A549 (cell line): ENCODE measurements around the gene FRS2. TPM values are rescaled to one million over a fixed set of nuclear protein-coding genes. Genes with fewer than 3 reads are reported as not detected.

Source experiments
- ATAC-seq, 2 experiments: fragments of 200-7000 bp in 1 of 2; fragments of >200 bp in 1 of 2; cut with Nextera tagmentation in 1 of 2; cut with Tn5 transposase in 1 of 2; 3 replicates each; pipeline versions ENCODE4 v1.8.0 to v1.9.1; 2018 to 2020; ENCODE audit warnings: mild to moderate bottlenecking in 1 of 2, moderate library complexity in 1 of 2
- CTCF ChIA-PET: fragments of 300-600 bp; sonication (Branson Sonifier 250); formaldehyde crosslinking; extraction: SDS; loops from one replicate; lab custom pipeline; 2021; ENCODE audit warnings: antibody characterized with exemption, inconsistent platforms; lab: Yijun Ruan, JAX
- POLR2A ChIA-PET: fragments of 350-600 bp; formaldehyde crosslinking; extraction: SDS; loops from one replicate; lab custom pipeline; 2021; ENCODE audit warnings: antibody characterized with exemption, inconsistent platforms; lab: Yijun Ruan, JAX
- DNase-seq, 2 experiments: peaks; one replicate each; pipeline versions ENCODE4 v3.0.0 to v3.0.0-alpha.2; 2011 to 2016; ENCODE audit warnings: low read depth in 1 of 2, low spot score in 1 of 2
- FAIRE-seq: peaks from 2 replicates; lab custom pipeline; 2011; peaks lifted over from hg19 to GRCh38; lab: Jason Lieb, UNC
- H3K27ac ChIP-seq, 2 experiments: fragments of >200 bp; sonication (Bioruptor Twin); formaldehyde crosslinking; 3 replicates each; pipeline ENCODE4 v1.5.1; 2016 to 2017
- H3K4me1 ChIP-seq: fragments of >200 bp; sonication (Bioruptor Twin); formaldehyde crosslinking; 3 replicates; pipeline ENCODE4 v1.6.1; 2016
- H3K4me2 ChIP-seq: fragments of >200 bp; sonication (Bioruptor Twin); formaldehyde crosslinking; 3 replicates; pipeline ENCODE4 v1.6.1; 2016
- H3K4me3 ChIP-seq: fragments of >200 bp; sonication (Bioruptor Twin); formaldehyde crosslinking; 3 replicates; pipeline ENCODE4 v1.5.1; 2016
- H3K9me3 ChIP-seq: fragments of >200 bp; sonication (Bioruptor Twin); formaldehyde crosslinking; 3 replicates; pipeline ENCODE4 v1.6.1; 2016
- CBX8 ChIP-seq: fragments of 200-600 bp; sonication (generic); IDR thresholded peaks from 2 replicates; pipeline ENCODE4 v1.6.1; 2016
- CHD2 ChIP-seq: fragments of 150-350 bp; IDR thresholded peaks from 2 replicates; pipeline ENCODE4 v1.6.1; 2014; ENCODE audit warnings: low read length; ENCODE audit not compliant: partially characterized antibody
- CHD4 ChIP-seq: fragments of 200-600 bp; sonication (generic); IDR thresholded peaks from 2 replicates; pipeline ENCODE4 v1.6.1; 2016; ENCODE audit warnings: antibody characterized with exemption, mild to moderate bottlenecking, borderline replicate concordance
- ESRRA ChIP-seq: fragments of 150-350 bp; IDR thresholded peaks from 2 replicates; pipeline ENCODE4 v1.6.1; 2014; ENCODE audit warnings: mild to moderate bottlenecking, low read length, borderline replicate concordance
- FOSB ChIP-seq: fragments of 250-450 bp; sonication (Bioruptor Pico); IDR thresholded peaks from 2 replicates; pipeline ENCODE4 v1.5.0; 2020; ENCODE audit warnings: mild to moderate bottlenecking, moderate library complexity
- GATA3 ChIP-seq: IDR thresholded peaks from 2 replicates; pipeline ENCODE4 v1.6.1; 2012; ENCODE audit warnings: borderline replicate concordance
- HEYL ChIP-seq: fragments of 250-450 bp; sonication (Bioruptor Pico); IDR thresholded peaks from 2 replicates; pipeline ENCODE4 v1.8.0; 2021; ENCODE audit warnings: mild to moderate bottlenecking, moderate library complexity
- HOXB5 ChIP-seq: fragments of 250-450 bp; sonication (Bioruptor Pico); IDR thresholded peaks from 2 replicates; pipeline ENCODE4 v1.5.0; 2020; ENCODE audit warnings: mild to moderate bottlenecking, moderate library complexity
- JUN ChIP-seq, 2 experiments: fragments of >200 bp; sonication (Bioruptor Twin); formaldehyde crosslinking; IDR thresholded peaks; 2 replicates in 1 of 2; 3 replicates in 1 of 2; pipeline ENCODE4 v1.6.1; 2016 to 2017
- JUNB ChIP-seq: fragments of >200 bp; sonication (Bioruptor Twin); formaldehyde crosslinking; IDR thresholded peaks from 2 replicates; pipeline ENCODE4 v1.6.1; 2016
- KDM5A ChIP-seq: fragments of 200-600 bp; sonication (generic); IDR thresholded peaks from 2 replicates; pipeline ENCODE4 v1.6.1; 2016; ENCODE audit warnings: antibody characterized with exemption, mild to moderate bottlenecking
- MAZ ChIP-seq: fragments of 150-350 bp; IDR thresholded peaks from 2 replicates; pipeline ENCODE4 v1.6.1; 2014; ENCODE audit warnings: antibody characterized with exemption, low read depth, low read length, borderline replicate concordance
- NPAS2 ChIP-seq: fragments of 250-450 bp; sonication (Bioruptor Pico); IDR thresholded peaks from 2 replicates; pipeline ENCODE4 v1.8.0; 2022; ENCODE audit warnings: mild to moderate bottlenecking, moderate library complexity, borderline replicate concordance
- RARB ChIP-seq: fragments of 250-450 bp; sonication (Bioruptor Pico); IDR thresholded peaks from 2 replicates; pipeline ENCODE4 v1.8.0; 2021; ENCODE audit warnings: mild to moderate bottlenecking, moderate library complexity
- RFX5 ChIP-seq: fragments of 450-650 bp; IDR thresholded peaks from 2 replicates; pipeline ENCODE4 v1.7.1; 2014; ENCODE audit warnings: antibody characterized with exemption, mild to moderate bottlenecking, moderate library complexity
- TFCP2L1 ChIP-seq: fragments of 250-450 bp; sonication (Bioruptor Pico); IDR thresholded peaks from 2 replicates; pipeline ENCODE4 v1.5.0; 2021; ENCODE audit warnings: mild to moderate bottlenecking
- TP53 ChIP-seq: fragments of 250-450 bp; sonication (Bioruptor Pico); IDR thresholded peaks from 2 replicates; pipeline ENCODE4 v1.5.0; 2021; ENCODE audit warnings: mild to moderate bottlenecking, moderate library complexity
- ZSCAN20 ChIP-seq: fragments of 250-450 bp; sonication (Bioruptor Pico); IDR thresholded peaks from 2 replicates; pipeline ENCODE4 v1.8.0; 2022; ENCODE audit warnings: mild to moderate bottlenecking, moderate library complexity
- WGBS: methylation state at CpG from one replicate; pipeline ENCODE4 v1.1.6; 2017; ENCODE audit errors: missing lambda C conversion rate; 5-methylcytosine and 5-hydroxymethylcytosine counted together
- polyA plus RNA-seq, 4 experiments: library from polyadenylated mRNA; depleted of rRNA in 3 of 4; stranded (reverse); fragments of >200 nt; fragmentation: RNase III in 1 of 4; extraction: RNeasy Plus Mini Kit Qiagen cat#74134 plus additional on column Dnase treatment in 1 of 4; gene quantifications; 2 replicates in 3 of 4; 3 replicates in 1 of 4; pipeline ENCODE4 v1.2.3, GENCODE V29; 2011 to 2017
- TF ChIP-seq, protein P1 (sequence below): fragments of >200 bp; sonication (Bioruptor Twin); formaldehyde crosslinking; IDR thresholded peaks from 2 replicates; pipeline ENCODE4 v1.6.1; 2016
- TF ChIP-seq, protein P2 (sequence below): fragments of 150-350 bp; IDR thresholded peaks from 2 replicates; pipeline ENCODE4 v1.6.1; 2014; ENCODE audit warnings: low read depth, mild to moderate bottlenecking, low read length
- TF ChIP-seq, protein P3 (sequence below): fragments of 450-650 bp; IDR thresholded peaks from 2 replicates; pipeline ENCODE4 v1.6.1; 2014; ENCODE audit warnings: antibody characterized with exemption
- TF ChIP-seq, protein P4 (sequence below): IDR thresholded peaks from 2 replicates; pipeline ENCODE4 v1.6.1; 2012; ENCODE audit warnings: low read depth, borderline replicate concordance
- TF ChIP-seq, protein P5 (sequence below): fragments of >200 bp; sonication (Bioruptor Twin); formaldehyde crosslinking; IDR thresholded peaks from 3 replicates; pipeline ENCODE4 v1.5.1; 2016
- TF ChIP-seq, protein P6 (sequence below): IDR thresholded peaks from 2 replicates; pipeline ENCODE4 v1.6.1; 2012
- TF ChIP-seq, protein P7 (sequence below): fragments of >200 bp; sonication (Bioruptor Twin); formaldehyde crosslinking; IDR thresholded peaks from 3 replicates; pipeline ENCODE4 v1.6.1; 2016

FRS2 gene
- polyA plus RNA-seq, 2 of the 4 experiments (the other 2 are of a cell fraction): 14.9 to 28.6 TPM

DNA sequence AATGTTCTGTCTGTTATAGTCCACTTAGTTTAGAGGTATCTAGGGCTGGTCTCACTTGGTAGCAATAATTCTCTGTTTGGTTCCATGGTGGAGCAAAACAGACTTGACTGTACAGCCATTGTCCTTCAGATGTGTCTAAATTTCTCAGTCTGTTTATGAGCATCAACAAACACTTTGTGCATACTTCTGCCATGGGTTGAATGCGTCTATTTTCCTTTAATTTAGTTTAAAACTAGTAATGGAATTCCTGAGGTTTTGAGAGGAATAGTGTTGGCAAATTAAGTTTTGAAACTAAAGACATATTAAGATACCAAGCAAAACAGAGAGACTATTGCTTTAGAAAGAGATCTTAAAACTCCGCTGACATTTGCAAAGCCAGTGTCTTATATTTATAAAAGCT, 22.6 kb downstream of the FRS2 start (continued):
- no peak for TF ChIP-seq TFCP2L1 (CRISPR knock-in tag)
- no peak for TF ChIP-seq CHD4

DNA sequence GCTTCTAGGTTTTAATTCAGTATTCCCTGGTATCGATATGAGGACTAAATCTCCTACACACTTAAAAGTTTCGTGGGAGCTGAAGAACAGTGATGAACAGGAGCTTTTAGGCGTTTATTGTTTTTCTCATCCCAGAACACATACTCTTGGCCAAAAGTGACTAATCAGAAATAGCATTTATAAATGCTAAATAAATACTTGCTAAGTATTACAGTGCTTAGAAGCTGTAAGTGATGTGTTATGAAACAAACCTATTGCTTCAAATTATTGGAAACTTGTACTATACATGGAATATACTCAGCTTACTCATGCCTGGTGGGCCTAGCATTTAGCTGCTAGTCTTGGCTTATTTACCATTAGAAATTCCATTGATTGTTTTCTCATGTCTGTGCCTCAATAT, 24.9 kb downstream of the FRS2 start:
- FAIRE-seq (no peak), DNase-seq (no peak), ATAC-seq (no peak)
- Histone ChIP-seq H3K9me3 (no peaks in the 10 kb centered on the region), H3K4me3 (no peak overlapping the region), H3K4me1 (peaks cover 25% of the 10 kb centered on the region), H3K27ac (no peak overlapping the region), H3K4me2 (no peak overlapping the region)
- TF ChIP-seq ZSCAN20 (CRISPR knock-in tag) (no peak), JUNB (no peak), GATA3 (no peak), TP53 (CRISPR knock-in tag) (no peak), RFX5 (no peak)
- TF ChIP-seq, protein P1, sequence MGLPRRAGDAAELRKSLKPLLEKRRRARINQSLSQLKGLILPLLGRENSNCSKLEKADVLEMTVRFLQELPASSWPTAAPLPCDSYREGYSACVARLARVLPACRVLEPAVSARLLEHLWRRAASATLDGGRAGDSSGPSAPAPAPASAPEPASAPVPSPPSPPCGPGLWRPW: no peak
- TF ChIP-seq, protein P2, sequence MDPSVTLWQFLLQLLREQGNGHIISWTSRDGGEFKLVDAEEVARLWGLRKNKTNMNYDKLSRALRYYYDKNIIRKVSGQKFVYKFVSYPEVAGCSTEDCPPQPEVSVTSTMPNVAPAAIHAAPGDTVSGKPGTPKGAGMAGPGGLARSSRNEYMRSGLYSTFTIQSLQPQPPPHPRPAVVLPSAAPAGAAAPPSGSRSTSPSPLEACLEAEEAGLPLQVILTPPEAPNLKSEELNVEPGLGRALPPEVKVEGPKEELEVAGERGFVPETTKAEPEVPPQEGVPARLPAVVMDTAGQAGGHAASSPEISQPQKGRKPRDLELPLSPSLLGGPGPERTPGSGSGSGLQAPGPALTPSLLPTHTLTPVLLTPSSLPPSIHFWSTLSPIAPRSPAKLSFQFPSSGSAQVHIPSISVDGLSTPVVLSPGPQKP: no peak
- ChIA-PET CTCF (interaction anchor here (0.7 to 3.5 kb wide), 6 partner anchors 8 to 75 kb away, joined by 3 to 11 read pairs (median 3); no protein-coding TSS in a partner anchor), POLR2A (no interaction called here)
- WGBS: 61% methylated on average over 3 of the region's 3 CpGs

DNA sequence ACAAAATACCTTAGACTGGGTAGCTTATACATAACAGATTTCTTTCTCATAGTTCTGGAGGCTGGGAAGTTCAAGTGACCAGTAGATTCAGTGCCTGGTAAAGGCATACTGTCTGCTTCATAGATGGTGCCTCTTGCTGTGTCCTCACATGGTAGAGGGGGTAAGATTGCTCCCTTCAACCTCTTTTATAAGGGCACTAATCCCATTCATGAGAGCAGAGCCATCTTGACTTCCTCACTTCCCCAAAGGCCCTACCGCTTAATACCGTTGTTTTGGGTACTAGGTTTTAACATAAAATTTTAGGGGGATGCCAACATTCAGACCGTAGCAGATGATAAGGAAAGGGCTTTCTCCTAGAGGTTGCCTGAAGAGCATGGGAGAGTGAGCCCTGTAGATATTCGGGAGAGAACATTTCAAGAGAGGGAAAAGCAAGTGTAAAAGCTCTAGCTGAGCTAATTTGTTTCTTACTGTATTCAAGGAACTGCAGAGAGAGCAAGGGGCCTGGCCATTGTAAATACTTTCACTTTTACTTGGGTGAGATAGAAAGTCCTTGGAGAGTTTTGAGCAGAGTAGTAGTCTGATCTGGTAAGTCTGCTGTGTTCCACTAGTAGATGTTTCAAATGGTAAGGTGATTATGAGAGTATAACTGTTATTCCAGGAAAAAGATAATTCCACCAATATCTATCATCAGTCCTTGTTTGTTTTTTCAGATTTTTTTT, 27.3 kb downstream of the FRS2 start:
- DNase-seq (no peak), FAIRE-seq (no peak), ATAC-seq (peak; percentile 33 to 35; a peak in 4 of 6 replicates)
- Histone ChIP-seq H3K4me1 (peaks cover 49% of the 10 kb centered on the region), H3K9me3 (no peaks in the 10 kb centered on the region), H3K4me2 (peak overlapping the region; percentile 11; the same call in 2 of the 3 replicates), H3K27ac (peak overlapping the region in 1 of 2 experiments; percentile 14; a peak in 1 of 6 replicates), H3K4me3 (no peak overlapping the region)
- 92% methylated on average over 4 of the region's 4 CpGs for WGBS
- CTCF ChIA-PET: interaction anchor here (1.0 to 3.5 kb wide), 3 partner anchors 14 to 73 kb away, joined by 3 to 11 read pairs (median 4); no protein-coding TSS in a partner anchor
- POLR2A ChIA-PET: no interaction called here
- TF ChIP-seq, protein P3, sequence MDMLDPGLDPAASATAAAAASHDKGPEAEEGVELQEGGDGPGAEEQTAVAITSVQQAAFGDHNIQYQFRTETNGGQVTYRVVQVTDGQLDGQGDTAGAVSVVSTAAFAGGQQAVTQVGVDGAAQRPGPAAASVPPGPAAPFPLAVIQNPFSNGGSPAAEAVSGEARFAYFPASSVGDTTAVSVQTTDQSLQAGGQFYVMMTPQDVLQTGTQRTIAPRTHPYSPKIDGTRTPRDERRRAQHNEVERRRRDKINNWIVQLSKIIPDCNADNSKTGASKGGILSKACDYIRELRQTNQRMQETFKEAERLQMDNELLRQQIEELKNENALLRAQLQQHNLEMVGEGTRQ: no peak
- no peak for TF ChIP-seq FOSB
- TF ChIP-seq RARB (CRISPR knock-in tag): no peak
- TF ChIP-seq HOXB5 (CRISPR knock-in tag): no peak
- TF ChIP-seq, protein P4, sequence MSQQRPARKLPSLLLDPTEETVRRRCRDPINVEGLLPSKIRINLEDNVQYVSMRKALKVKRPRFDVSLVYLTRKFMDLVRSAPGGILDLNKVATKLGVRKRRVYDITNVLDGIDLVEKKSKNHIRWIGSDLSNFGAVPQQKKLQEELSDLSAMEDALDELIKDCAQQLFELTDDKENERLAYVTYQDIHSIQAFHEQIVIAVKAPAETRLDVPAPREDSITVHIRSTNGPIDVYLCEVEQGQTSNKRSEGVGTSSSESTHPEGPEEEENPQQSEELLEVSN: no peak
- TF ChIP-seq CBX8: no peak
- TF ChIP-seq, protein P5, sequence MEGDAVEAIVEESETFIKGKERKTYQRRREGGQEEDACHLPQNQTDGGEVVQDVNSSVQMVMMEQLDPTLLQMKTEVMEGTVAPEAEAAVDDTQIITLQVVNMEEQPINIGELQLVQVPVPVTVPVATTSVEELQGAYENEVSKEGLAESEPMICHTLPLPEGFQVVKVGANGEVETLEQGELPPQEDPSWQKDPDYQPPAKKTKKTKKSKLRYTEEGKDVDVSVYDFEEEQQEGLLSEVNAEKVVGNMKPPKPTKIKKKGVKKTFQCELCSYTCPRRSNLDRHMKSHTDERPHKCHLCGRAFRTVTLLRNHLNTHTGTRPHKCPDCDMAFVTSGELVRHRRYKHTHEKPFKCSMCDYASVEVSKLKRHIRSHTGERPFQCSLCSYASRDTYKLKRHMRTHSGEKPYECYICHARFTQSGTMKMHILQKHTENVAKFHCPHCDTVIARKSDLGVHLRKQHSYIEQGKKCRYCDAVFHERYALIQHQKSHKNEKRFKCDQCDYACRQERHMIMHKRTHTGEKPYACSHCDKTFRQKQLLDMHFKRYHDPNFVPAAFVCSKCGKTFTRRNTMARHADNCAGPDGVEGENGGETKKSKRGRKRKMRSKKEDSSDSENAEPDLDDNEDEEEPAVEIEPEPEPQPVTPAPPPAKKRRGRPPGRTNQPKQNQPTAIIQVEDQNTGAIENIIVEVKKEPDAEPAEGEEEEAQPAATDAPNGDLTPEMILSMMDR: no peak
- TF ChIP-seq JUN (IDR thresholded peaks at IDR 0.05): no peak
- no peak for TF ChIP-seq HEYL
- TF ChIP-seq, protein P6, sequence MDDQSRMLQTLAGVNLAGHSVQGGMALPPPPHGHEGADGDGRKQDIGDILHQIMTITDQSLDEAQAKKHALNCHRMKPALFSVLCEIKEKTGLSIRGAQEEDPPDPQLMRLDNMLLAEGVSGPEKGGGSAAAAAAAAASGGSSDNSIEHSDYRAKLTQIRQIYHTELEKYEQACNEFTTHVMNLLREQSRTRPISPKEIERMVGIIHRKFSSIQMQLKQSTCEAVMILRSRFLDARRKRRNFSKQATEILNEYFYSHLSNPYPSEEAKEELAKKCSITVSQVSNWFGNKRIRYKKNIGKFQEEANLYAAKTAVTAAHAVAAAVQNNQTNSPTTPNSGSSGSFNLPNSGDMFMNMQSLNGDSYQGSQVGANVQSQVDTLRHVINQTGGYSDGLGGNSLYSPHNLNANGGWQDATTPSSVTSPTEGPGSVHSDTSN: no peak
- TF ChIP-seq GATA3: no peak
- no peak for TF ChIP-seq JUNB
- TF ChIP-seq, protein P7, sequence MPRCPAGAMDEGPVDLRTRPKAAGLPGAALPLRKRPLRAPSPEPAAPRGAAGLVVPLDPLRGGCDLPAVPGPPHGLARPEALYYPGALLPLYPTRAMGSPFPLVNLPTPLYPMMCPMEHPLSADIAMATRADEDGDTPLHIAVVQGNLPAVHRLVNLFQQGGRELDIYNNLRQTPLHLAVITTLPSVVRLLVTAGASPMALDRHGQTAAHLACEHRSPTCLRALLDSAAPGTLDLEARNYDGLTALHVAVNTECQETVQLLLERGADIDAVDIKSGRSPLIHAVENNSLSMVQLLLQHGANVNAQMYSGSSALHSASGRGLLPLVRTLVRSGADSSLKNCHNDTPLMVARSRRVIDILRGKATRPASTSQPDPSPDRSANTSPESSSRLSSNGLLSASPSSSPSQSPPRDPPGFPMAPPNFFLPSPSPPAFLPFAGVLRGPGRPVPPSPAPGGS: no peak
- TF ChIP-seq ESRRA: no peak
- TF ChIP-seq NPAS2: no peak
- no peak for TF ChIP-seq CHD2
- TF ChIP-seq MAZ: no peak
- no peak for TF ChIP-seq KDM5A
